ENCODE results near the gene GATAD2A.
A peak's percentile ranks its signal among the peaks of the same experiment; 100 is the strongest.

GRCh38 chr19:19361075-19361594 lies 44.3 kb upstream of the GATAD2A start:
- no peak for TF ChIP-seq JUN (CRISPR knock-in tag; IDR thresholded peaks at IDR 0.05)
- peak; percentile 86 for TF ChIP-seq CTCF (CRISPR knock-in tag; IDR thresholded peaks at IDR 0.05)
- TF ChIP-seq RAD21 (CRISPR knock-in tag; IDR thresholded peaks at IDR 0.05): peak; percentile 39; the same call in 1 of the 2 replicates
- no peak for TF ChIP-seq ZNF552 (CRISPR knock-in tag; IDR thresholded peaks at IDR 0.05; ENCODE audit: borderline replicate concordance)
- TF ChIP-seq HMGXB4 (CRISPR knock-in tag; IDR thresholded peaks at IDR 0.05; ENCODE audit: borderline replicate concordance in 1 of 2, low read depth in 1 of 2): peak; percentile 56 to 77; a peak in 3 of 4 replicates
- no peak for TF ChIP-seq E2F5 (CRISPR knock-in tag; conservative IDR thresholded peaks at IDR 0.05)
- TF ChIP-seq ZNF549 (CRISPR knock-in tag; IDR thresholded peaks at IDR 0.05): no peak
- no peak for TF ChIP-seq FOXK2 (IDR thresholded peaks at IDR 0.05)
- TF ChIP-seq POLR2AphosphoS5 (IDR thresholded peaks at IDR 0.05; ENCODE audit: low read depth, low read length): no peak
- TF ChIP-seq PRDM4 (CRISPR knock-in tag; IDR thresholded peaks at IDR 0.05; ENCODE audit: borderline replicate concordance): no peak
- TF ChIP-seq EZH2 (conservative IDR thresholded peaks at IDR 0.05; ENCODE audit: low read depth, low read length): no peak
